Aorta (tissue), 5 donors: ENCODE results near the gene SYNDIG1. TPM values are rescaled to one million over a fixed set of nuclear protein-coding genes. Genes with fewer than 3 reads are reported as not detected.

Experiments used
- ATAC-seq: fragments of 200-7000 bp; cut with Tn5 transposase; one replicate; pipeline ENCODE4 v1.9.1; 2022; ENCODE audit warnings: moderate library complexity; ENCODE audit not compliant: low FRiP score
- DNase-seq, 2 donors: peaks; one replicate each; pipeline ENCODE4 v3.0.0-alpha.2; 2020
- H3K27ac ChIP-seq, 2 donors: one replicate each; pipeline ENCODE4 v1.5.1; 2013; ENCODE audit warnings: low read length in 2 of 2, mild to moderate bottlenecking in 2 of 2, moderate library complexity in 2 of 2, control low read depth in 1 of 2, inconsistent platforms in 1 of 2, low read depth in 1 of 2
- H3K27me3 ChIP-seq, 2 donors: one replicate each; pipeline ENCODE4 v1.6.1; 2013; ENCODE audit warnings: control low read depth in 1 of 2, low read length in 1 of 2, mild to moderate bottlenecking in 1 of 2, moderate library complexity in 1 of 2; ENCODE audit not compliant: insufficient read depth in 2 of 2, control insufficient read depth in 1 of 2
- H3K36me3 ChIP-seq, 2 donors: one replicate each; pipeline ENCODE4 v1.6.1; 2013; ENCODE audit warnings: control low read depth in 1 of 2, low read length in 1 of 2, mild to moderate bottlenecking in 1 of 2; ENCODE audit not compliant: insufficient read depth in 2 of 2, control insufficient read depth in 1 of 2
- H3K4me1 ChIP-seq, 2 donors: one replicate each; pipeline ENCODE4 v1.6.1; 2013; ENCODE audit warnings: low read length in 2 of 2, control low read depth in 1 of 2, mild to moderate bottlenecking in 1 of 2, moderate library complexity in 1 of 2; ENCODE audit not compliant: insufficient read depth in 2 of 2, control insufficient read depth in 1 of 2
- H3K4me3 ChIP-seq, 2 donors: one replicate each; pipeline ENCODE4 v1.5.1; 2013; ENCODE audit warnings: low read length in 2 of 2, control low read depth in 1 of 2, mild to moderate bottlenecking in 1 of 2
- H3K9me3 ChIP-seq: one replicate; pipeline ENCODE4 v1.6.1; 2013; ENCODE audit warnings: mild to moderate bottlenecking, low read length; ENCODE audit not compliant: control insufficient read depth
- WGBS, 2 donors: extraction: QIAGEN DNeasy Blood & Tissue Kit; methylation state at CpG; one replicate each; pipeline ENCODE4 v1.1.7; 2013; 5-methylcytosine and 5-hydroxymethylcytosine counted together
- intact Hi-C, 2 donors: fragments of 100-400 bp; cut with DNase I; formaldehyde crosslinking; loops; one replicate each; pipeline versions ENCODE4 v1.14.2 to v1.15.0; 2022
- long read RNA-seq, 2 donors: library from polyadenylated mRNA; unstranded; transcript quantifications; one replicate each; pipeline ENCODE4 v2.0.0, GENCODE V29; 2020 to 2021
- polyA plus RNA-seq, 2 donors: library from polyadenylated mRNA; stranded (reverse); fragments of 200-250 nt; gene quantifications; one replicate each; pipeline ENCODE4 v1.2.3, GENCODE V29; 2013
- total RNA-seq, 2 donors: library from RNA; stranded (reverse); fragmentation: NEBNext Ultra II Directional; extraction: Animal tissue kit (Norgen Biotek cat#: 25700); gene quantifications; one replicate each; pipeline ENCODE4 v1.2.1, GENCODE V29; 2021
- donor health status: healthy with polysubstance abuse.
- donor health status: Bipolar disorder and iron deficiency.
- donor health status: DM: no; HTN: no; CAD: no.
- donor health status: DM: no; HTN: no; CAD: no.
- donor health status: DM: yes; HTN: yes; CAD: no.

The SYNDIG1 gene
- total RNA-seq = 1 to 10 TPM; 4.5 to 6.2 TPM
- 1 to 10 TPM; 1.2 to 1.4 TPM for polyA plus RNA-seq
- long read RNA-seq, donor 1, transcript SYNDIG1-201 (4 exons, 2,522 nt) = major isoform, 12 of 45 reads
- long read RNA-seq, donor 1, partial matches to known transcripts = 11 of 45 reads
- long read RNA-seq, donor 1, other reads (novel, unspliced or antisense) = 22 of 45 reads
- long read RNA-seq, donor 2, partial matches to known transcripts = 6 of 20 reads
- long read RNA-seq, donor 2, other reads (novel, unspliced or antisense) = 10 of 20 reads

DNA sequence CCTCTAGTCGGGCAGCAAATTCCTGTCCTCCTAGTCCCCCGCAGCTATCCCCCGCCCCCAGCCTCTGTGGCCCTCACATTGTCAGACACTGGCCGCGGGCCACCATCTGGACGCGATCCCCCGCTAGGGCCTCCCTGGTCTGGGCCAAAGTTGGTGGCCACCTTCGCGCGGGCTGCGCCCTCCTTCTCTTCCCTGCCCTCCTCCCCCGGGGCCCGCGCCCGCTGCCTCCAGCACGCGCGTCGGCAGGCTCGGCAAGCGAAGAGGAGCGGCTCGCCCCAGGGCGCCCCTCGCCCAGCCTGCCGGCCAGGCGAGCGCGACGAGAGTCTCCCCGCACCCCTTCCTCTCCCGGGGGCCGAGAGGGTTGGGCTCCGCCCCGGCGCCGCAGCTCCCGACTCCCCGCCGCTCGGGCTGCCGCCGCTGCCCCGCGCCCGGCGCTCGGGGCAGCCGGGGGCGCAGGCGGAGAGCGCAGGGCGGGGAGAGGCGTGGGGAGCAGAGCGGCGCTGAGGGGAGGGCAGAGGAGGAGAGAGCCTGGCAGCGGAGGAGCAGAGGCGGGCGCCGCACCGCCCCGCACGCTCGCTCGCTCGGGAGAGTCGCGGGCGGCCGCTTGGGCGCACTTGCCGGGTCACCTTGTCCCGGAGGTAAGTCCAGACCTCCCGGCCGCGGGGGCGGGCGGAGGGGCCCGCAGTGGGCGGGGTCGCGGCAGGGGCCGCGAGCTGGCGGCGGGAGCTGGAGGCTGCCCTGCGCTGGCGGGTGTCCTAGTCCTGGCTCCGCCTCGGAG lies at the start of gene SYNDIG1:
Gene SYNDIG1 (plus strand): TSS at position 514 of the 778 bp plus-strand sequence. CDS start 73,469 bp downstream, outside the sequence.
- Histone ChIP-seq H3K9me3 (no peaks in the 10 kb centered on the region), H3K27me3 (no peaks in the 10 kb centered on the region), H3K36me3 (no peaks in the 10 kb centered on the region), H3K4me1 (no peaks in the 10 kb centered on the region), H3K4me3 (peak within 1 kb of the TSS; percentile 69 to 81), H3K27ac (peak within 1 kb of the TSS in 1 of 2 donors; percentile 24)
- DNase-seq = peak in 1 of 2 donors; percentile 83
- ATAC-seq = peak; percentile 57
- WGBS, 2 donors = 1% methylated on average over 47 to 91 of the region's 91 CpGs
- intact Hi-C loops = loop anchor here in 1 of 2 donors (5.0 to 10.0 kb wide), 3 partner anchors 55 to 305 kb away; no protein-coding TSS in a partner anchor

DNA sequence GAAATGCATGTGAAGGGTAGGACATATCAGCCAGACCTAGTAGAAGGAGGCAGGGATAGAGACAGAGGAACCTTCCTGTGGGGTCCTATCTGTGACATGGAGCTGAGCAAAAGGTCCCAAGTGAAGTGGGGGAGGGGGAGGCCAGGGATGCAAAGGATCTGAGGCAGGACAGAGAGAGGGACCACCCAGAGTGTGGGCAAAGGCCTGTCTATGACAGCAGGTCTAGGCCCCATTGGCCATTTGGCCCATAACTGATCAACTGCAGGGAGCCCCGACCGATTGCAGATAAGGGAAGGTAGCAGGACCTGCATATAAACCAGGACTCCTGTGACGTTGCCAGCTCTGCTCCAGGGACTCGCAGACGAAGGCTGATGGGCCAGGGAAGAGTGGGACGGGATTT lies 49.6 kb upstream of the SYNDIG1 start:
- Histone ChIP-seq H3K27ac (no peak overlapping the region), H3K9me3 (no peaks in the 10 kb centered on the region)
- no peak for DNase-seq

DNA sequence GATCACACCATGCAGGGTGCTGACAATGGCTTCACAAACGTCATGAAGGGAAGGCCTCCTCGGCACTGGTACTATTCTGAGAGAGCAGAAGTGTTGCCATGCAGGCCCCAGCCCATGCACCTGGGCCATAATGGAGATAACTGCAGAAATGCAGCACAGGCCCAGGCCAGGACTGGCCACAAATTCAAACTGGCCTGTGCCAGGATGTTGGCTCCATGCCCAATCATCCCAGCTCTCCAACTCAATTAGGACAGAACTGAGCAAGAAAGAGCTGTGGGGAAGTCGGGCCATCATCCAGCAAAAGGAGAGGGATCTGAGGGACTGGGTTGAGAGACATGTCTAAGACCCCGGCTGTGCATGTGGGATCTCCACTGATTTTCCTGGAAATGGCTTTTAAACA lies 48.9 kb upstream of the SYNDIG1 start:
- Histone ChIP-seq H3K4me1 (no peaks in the 10 kb centered on the region), H3K27ac (no peak overlapping the region), H3K36me3 (no peaks in the 10 kb centered on the region), H3K9me3 (no peaks in the 10 kb centered on the region), H3K4me3 (no peak overlapping the region), H3K27me3 (no peaks in the 10 kb centered on the region)
- intact Hi-C loops = no loop called here
- WGBS, 2 donors = 54 to 55% methylated on average over 4 of the region's 4 CpGs
- no peak for DNase-seq
- ATAC-seq = no peak

More for the DNA sequence above, 49.6 kb upstream of the SYNDIG1 start:
- Histone ChIP-seq H3K36me3 (no peaks in the 10 kb centered on the region), H3K27me3 (no peaks in the 10 kb centered on the region), H3K4me3 (no peak overlapping the region), H3K4me1 (no peaks in the 10 kb centered on the region)
- no peak for ATAC-seq
- intact Hi-C loops = loop anchor here in 1 of 2 donors (10.0 kb wide), 2 partner anchors 45 to 235 kb away; partner anchors contain the start of gene SYNDIG1
- 92 to 93% methylated on average over 6 of the region's 6 CpGs for WGBS, 2 donors

DNA sequence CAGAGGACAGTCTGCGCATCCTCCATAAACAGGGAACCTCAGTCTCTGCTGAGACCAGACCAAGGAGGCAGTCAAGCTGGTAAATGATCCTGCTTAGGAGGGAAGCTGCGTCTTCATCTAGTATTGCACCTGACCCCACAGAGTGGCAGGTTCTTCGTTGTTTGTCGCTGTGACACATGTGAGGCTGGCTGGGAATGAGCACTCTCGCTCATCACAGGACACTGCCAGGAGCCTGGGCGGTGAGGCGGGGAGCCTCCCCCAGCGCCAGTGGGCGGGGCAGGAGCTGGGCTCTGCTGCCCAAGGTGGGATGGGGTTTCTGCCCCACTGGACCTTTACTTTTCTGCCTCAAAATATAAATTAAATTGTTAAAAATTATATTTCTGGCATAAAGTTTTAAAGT lies 48.4 kb upstream of the SYNDIG1 start:
- 86 to 92% methylated on average over 9 of the region's 9 CpGs for WGBS, 2 donors
- intact Hi-C loops = no loop called here
- H3K27ac ChIP-seq = no peak overlapping the region
- ATAC-seq = no peak
- no peaks in the 10 kb centered on the region for H3K9me3 ChIP-seq
- H3K36me3 ChIP-seq = no peaks in the 10 kb centered on the region
- H3K4me3 ChIP-seq = no peak overlapping the region
- no peaks in the 10 kb centered on the region for H3K4me1 ChIP-seq
- DNase-seq = no peak
- H3K27me3 ChIP-seq = no peaks in the 10 kb centered on the region

DNA sequence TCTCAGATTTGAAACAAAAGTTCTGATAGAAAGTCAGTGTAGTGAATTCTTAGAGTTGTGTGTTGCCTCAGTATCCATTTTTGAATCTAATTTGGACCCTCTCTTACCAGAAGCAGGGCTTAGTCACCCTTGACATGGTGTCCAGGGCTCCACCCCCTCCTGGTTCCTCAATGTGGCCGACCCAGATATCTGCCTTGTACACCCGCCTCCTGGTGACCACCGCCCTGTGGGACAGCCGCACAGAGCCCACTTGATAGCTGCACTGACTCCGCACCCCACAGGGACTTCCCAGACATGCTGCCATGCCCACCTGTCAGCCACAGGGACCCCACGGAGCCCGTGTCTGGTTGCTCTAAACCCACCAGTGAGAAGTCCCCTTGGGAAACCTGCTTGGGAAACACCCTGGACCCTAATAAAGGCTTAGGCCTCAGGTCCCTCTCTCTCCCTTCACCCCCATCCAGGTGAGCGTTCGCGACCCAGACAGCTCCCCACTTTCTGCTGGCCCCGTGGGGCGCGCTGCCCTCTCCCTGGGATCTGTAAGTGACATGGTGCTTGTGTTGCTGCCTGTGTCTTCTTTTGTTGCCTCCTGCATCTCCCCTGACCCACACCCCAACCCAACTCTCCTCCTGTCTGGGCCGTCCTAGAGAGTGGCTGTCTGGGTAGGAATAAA lies 47.2 kb upstream of the SYNDIG1 start:
- DNase-seq (no peak), ATAC-seq (no peak)
- intact Hi-C loops = no loop called here
- H3K36me3 ChIP-seq = no peaks in the 10 kb centered on the region
- H3K4me1 ChIP-seq = no peaks in the 10 kb centered on the region
- H3K4me3 ChIP-seq = no peak overlapping the region
- no peaks in the 10 kb centered on the region for H3K9me3 ChIP-seq
- WGBS, 2 donors = 97% methylated on average over 14 of the region's 14 CpGs
- no peaks in the 10 kb centered on the region for H3K27me3 ChIP-seq
- no peak overlapping the region for H3K27ac ChIP-seq

DNA sequence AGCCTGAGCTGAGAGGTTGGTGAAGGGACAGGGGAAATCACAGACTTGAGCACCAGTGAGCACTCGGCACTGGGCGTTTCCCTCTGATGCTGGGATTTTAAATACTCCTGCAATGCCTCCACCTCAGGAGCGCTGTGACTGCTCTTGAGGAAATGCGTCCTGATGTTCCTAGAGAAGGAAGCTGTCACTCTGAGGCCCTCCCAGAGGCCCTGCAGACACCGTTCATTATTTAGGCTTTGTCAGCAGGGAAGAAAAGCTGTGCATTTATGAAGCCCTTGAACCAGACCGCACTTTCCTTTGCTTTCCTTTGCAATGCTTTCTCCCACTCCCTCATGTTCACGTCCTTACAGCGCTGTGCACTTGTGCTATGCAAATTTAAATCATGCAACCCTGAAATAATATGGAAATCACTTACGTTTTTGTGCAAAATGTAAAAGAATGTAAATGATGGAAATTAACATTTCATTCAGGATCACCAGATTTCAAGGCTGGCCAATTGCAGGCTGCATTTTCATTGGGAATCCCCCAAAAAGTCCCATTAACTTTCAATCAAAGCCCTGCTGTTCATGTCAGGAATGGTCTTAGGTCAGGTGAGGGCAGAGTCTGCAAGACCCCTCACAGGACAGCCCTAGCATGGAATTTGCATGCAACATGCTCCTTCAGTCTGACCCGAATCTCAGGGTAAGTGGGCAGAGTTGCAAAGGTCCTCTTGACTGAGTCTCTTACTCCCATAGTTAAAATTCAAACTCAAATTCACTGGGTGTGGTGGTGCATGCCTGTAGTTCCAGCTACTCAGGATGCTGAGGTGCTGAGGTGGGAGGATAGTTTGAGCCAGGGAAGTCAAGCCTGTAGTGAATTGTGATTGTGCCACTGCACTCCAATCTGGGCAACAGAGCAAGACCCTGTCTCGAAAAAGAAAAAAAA lies 45.8 kb upstream of the SYNDIG1 start:
- intact Hi-C loops = no loop called here
- Histone ChIP-seq H3K27me3 (no peaks in the 10 kb centered on the region), H3K36me3 (no peaks in the 10 kb centered on the region), H3K27ac (no peak overlapping the region), H3K4me3 (no peak overlapping the region), H3K9me3 (no peaks in the 10 kb centered on the region), H3K4me1 (no peaks in the 10 kb centered on the region)
- DNase-seq (no peak), ATAC-seq (no peak)
- whole genome bisulfite sequencing, 2 donors = 86 to 92% methylated on average over 11 of the region's 11 CpGs

DNA sequence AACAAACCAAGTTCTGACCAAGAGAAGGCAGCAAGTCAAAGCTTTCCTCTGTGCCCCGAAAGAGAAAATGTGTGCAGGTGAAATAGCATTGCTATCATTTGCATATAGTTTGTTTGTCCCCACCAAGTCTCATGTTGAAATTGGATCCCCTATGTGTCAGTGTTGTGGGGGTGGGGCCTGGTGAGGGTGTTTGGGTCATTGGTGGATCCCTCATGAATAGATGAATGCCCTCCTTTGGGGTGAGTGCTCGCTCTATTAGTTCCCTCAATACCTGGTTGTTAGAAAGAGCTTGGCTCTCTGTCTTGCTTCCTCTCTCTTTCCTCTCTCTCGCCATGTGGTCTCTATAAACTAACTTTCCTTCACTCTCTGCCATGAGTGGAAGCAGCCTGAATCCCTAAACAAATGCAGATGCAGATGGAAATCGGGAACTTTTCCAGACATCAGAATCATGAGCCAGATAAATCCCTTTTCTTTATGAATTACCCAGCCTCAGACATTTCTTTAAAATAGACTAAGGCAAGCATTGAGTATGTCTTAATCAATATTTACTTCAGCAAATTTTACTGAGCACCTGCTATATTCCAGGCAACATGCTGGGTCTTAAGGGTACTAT lies 43.8 kb upstream of the SYNDIG1 start:
- 94 to 96% methylated on average over 4 of the region's 4 CpGs for WGBS, 2 donors
- H3K36me3 ChIP-seq = no peaks in the 10 kb centered on the region
- intact Hi-C loops = no loop called here
- no peak overlapping the region for H3K27ac ChIP-seq
- no peaks in the 10 kb centered on the region for H3K9me3 ChIP-seq
- no peak for ATAC-seq
- H3K4me3 ChIP-seq = no peak overlapping the region
- H3K27me3 ChIP-seq = no peaks in the 10 kb centered on the region
- DNase-seq = no peak
- no peaks in the 10 kb centered on the region for H3K4me1 ChIP-seq
